H1 (cell line): ENCODE measurements around the gene USHBP1. TPM values are rescaled to one million over a fixed set of nuclear protein-coding genes. Genes with fewer than 3 reads are reported as not detected.

Experiments used
- CREB1 ChIP-seq: IDR thresholded peaks from 2 replicates; pipeline ENCODE4 v1.6.1; 2012; ENCODE audit warnings: inconsistent platforms
- EGR1 ChIP-seq: IDR thresholded peaks from 2 replicates; pipeline ENCODE4 v1.6.1; 2011; ENCODE audit warnings: low read depth, low read length, borderline replicate concordance
- GTF2F1 ChIP-seq: IDR thresholded peaks from 2 replicates; pipeline ENCODE4 v1.6.1; 2012; ENCODE audit warnings: low read depth, low read length, improper control_type of control experiment, borderline replicate concordance
- SP1 ChIP-seq: IDR thresholded peaks from 2 replicates; pipeline ENCODE4 v1.6.1; 2011; ENCODE audit warnings: low read depth, low read length
- SP2 ChIP-seq: IDR thresholded peaks from 2 replicates; pipeline ENCODE4 v1.6.1; 2012; ENCODE audit warnings: mild to moderate bottlenecking, low read length, inconsistent platforms
- polyA plus RNA-seq, 7 experiments: library from polyadenylated mRNA; depleted of rRNA in 3 of 7; stranded (reverse) in 5 of 7; unstranded in 2 of 7; fragments of >200 nt in 5 of 7; fragments of 200-250 nt in 2 of 7; gene quantifications; 1 replicate in 5 of 7; 2 replicates in 1 of 7; 4 replicates in 1 of 7; pipeline versions ENCODE4 v1.2.1 to v1.2.3, GENCODE V29; 2011 to 2013; ENCODE audit warnings: missing spikeins in 2 of 7, mixed read lengths in 2 of 7
- total RNA-seq: library from RNA; stranded (reverse); fragmentation: NEBNext Ultra II Directional; extraction: Animal tissue kit (Norgen Biotek cat#: 25700); gene quantifications from 2 replicates; pipeline ENCODE4 v1.2.1, GENCODE V29; 2021

USHBP1 gene
- total and polyA plus RNA-seq, 2 of the 8 experiments (the other 6 are each of a cell fraction or from before 2014, with no cell fraction given), result 5.0 to 7.5 TPM

DNA sequence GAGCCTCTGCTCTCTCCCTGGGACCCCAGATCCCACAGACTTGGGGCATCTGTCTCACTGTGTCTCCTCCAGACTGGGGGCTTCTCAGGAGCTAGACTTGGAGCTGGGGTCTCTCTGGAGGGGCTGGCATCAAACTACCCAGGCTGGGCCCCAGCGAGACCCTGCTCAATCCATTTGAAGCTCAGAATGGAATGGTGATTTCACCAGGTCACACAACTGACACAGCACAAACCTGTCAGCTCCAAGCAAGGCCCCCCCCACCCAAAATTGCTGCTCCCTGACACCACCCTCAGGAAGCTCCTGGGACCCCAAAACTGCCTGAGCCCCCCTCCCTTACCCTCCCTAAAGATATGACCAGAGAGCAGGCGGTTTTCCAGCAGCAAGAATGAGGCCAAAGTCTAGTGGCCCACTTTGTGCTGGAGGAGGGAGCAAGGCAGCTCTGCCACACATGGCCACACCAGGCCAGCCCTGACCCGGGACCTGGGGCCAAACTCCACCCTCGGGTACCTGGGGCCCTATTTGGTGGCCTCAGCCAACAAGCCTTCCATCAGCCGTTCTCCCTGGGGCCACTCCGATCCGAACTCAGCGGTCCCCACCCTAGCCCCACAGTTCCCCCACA is 21.2 kb downstream of the USHBP1 start (continued):
- TF ChIP-seq SP2 (no peak), SP1 (no peak), GTF2F1 (no peak), CREB1 (no peak), EGR1 (no peak)
